Upper lobe of left lung (tissue), 6 donors: Measurements from ENCODE around the gene MSI2. TPM values are rescaled to one million over a fixed set of nuclear protein-coding genes. Genes with fewer than 3 reads are reported as not detected.

Source experiments
- ATAC-seq, 2 donors: fragments of 200-7000 bp; cut with Tn5 transposase; one replicate each; pipeline ENCODE4 v1.9.1; 2022; ENCODE audit warnings: mild to moderate bottlenecking in 2 of 2, moderate library complexity in 2 of 2; ENCODE audit not compliant: low FRiP score in 2 of 2
- DNase-seq, 2 donors: peaks; one replicate each; pipeline ENCODE4 v3.0.0-alpha.2; 2019 to 2020
- H3K27ac ChIP-seq, 4 donors: fragments of 200-600 bp; sonication (generic); one replicate each; pipeline ENCODE4 v1.5.1; 2016 to 2019
- H3K27me3 ChIP-seq, 4 donors: fragments of 200-600 bp; sonication (generic); one replicate each; pipeline ENCODE4 v1.5.1; 2017 to 2019
- H3K36me3 ChIP-seq, 4 donors: fragments of 200-600 bp; sonication (generic); one replicate each; pipeline ENCODE4 v1.5.1; 2016 to 2019
- H3K4me1 ChIP-seq, 4 donors: fragments of 200-600 bp; sonication (generic); one replicate each; pipeline ENCODE4 v1.5.1; 2018 to 2019
- H3K4me3 ChIP-seq, 4 donors: fragments of 200-600 bp; sonication (generic); one replicate each; pipeline ENCODE4 v1.5.1; 2017 to 2019; ENCODE audit warnings: mild to moderate bottlenecking in 2 of 4, moderate library complexity in 1 of 4
- H3K9me3 ChIP-seq, 4 donors: fragments of 200-600 bp; sonication (generic); one replicate each; pipeline ENCODE4 v1.5.1; 2018 to 2019
- CTCF ChIP-seq, 6 experiments: fragments of 450-650 bp in 4 of 6; fragments of 200-600 bp in 2 of 6; sonication (generic) in 2 of 6; IDR thresholded peaks; one replicate each; pipeline ENCODE4 v1.5.1; 2016 to 2019; ENCODE audit warnings: antibody characterized with exemption in 6 of 6
- EP300 ChIP-seq, 4 donors: sonication (generic); formaldehyde crosslinking; IDR thresholded peaks; one replicate each; pipeline ENCODE4 v1.5.1; 2017; ENCODE audit warnings: antibody characterized with exemption in 4 of 4, control low read depth in 2 of 4
- POLR2A ChIP-seq, 4 donors: fragments of 450-650 bp; IDR thresholded peaks; one replicate each; pipeline ENCODE4 v1.5.1; 2016 to 2017; ENCODE audit warnings: antibody characterized with exemption in 4 of 4, mild to moderate bottlenecking in 2 of 4
- POLR2AphosphoS5 ChIP-seq, 2 donors: sonication (generic); formaldehyde crosslinking; IDR thresholded peaks; one replicate each; pipeline ENCODE4 v1.5.1; 2017; ENCODE audit warnings: antibody characterized with exemption in 2 of 2
- whole genome bisulfite sequencing, 2 donors: methylation state at CpG; one replicate each; pipeline ENCODE4 v1.1.5; 2017 to 2018; 5-methylcytosine and 5-hydroxymethylcytosine counted together
- total RNA-seq, 6 donors: library from RNA; depleted of rRNA in 4 of 6; stranded (reverse); fragments of >200 nt in 4 of 6; gene quantifications; one replicate each; pipeline versions ENCODE4 v1.1.0 to v1.2.1, GENCODE V29; 2016 to 2021
- donor health status: DM: no; HTN: no; CAD: no; lungs with moderate emphysema.
- donor health status: DM: no; HTN: yes; CAD: no; lungs with severe emphysema.

The MSI2 gene
- total RNA-seq, 6 donors from 2014 or later, result 20.1 to 44.0 (median 32.2) TPM

- H3K4me3 ChIP-seq, result no peak overlapping the region
- H3K9me3 ChIP-seq, result peaks cover 0 to 4% (median 0%) of the 10 kb centered on the region in 4 donors
- WGBS, 2 donors, result 79 to 85% methylated on average over 7 of the region's 7 CpGs
- DNase-seq (peak; percentile 22 to 28), ATAC-seq (no peak)
- H3K4me1 ChIP-seq, result peaks cover 0 to 9% (median 5%) of the 10 kb centered on the region in 4 donors
- H3K36me3 ChIP-seq, result no peaks in the 10 kb centered on the region
- TF ChIP-seq POLR2A (IDR thresholded peaks at IDR 0.05), result no peak
- no peak for TF ChIP-seq CTCF (IDR thresholded peaks at IDR 0.05)
- TF ChIP-seq EP300 (IDR thresholded peaks at IDR 0.05), result no peak
- TF ChIP-seq POLR2AphosphoS5 (IDR thresholded peaks at IDR 0.05), result no peak
- no peak overlapping the region for H3K27ac ChIP-seq
- no peaks in the 10 kb centered on the region for H3K27me3 ChIP-seq
These were observed 120.8 kb downstream of the MSI2 start for GRCh38 chr17:57377094-57377493.

- Histone ChIP-seq H3K4me3 (no peak overlapping the region), H3K27me3 (no peaks in the 10 kb centered on the region), H3K9me3 (no peaks in the 10 kb centered on the region), H3K4me1 (peaks cover 0 to 6% (median 4%) of the 10 kb centered on the region in 4 donors), H3K36me3 (no peaks in the 10 kb centered on the region), H3K27ac (peak overlapping the region in 2 of 4 donors; percentile 33 to 57)
- ATAC-seq (no peak), DNase-seq (peak in 1 of 2 donors; percentile 18)
- no peak for TF ChIP-seq POLR2A (IDR thresholded peaks at IDR 0.05)
- no peak for TF ChIP-seq POLR2AphosphoS5 (IDR thresholded peaks at IDR 0.05)
- TF ChIP-seq EP300 (IDR thresholded peaks at IDR 0.05), result no peak
- TF ChIP-seq CTCF (IDR thresholded peaks at IDR 0.05), result no peak
- 25 to 38% methylated on average over 13 of the region's 13 CpGs for WGBS, 2 donors
These were observed 123.0 kb downstream of the MSI2 start for GRCh38 chr17:57379237-57379894.

GRCh38 chr17:57379895-57380434 lies 123.6 kb downstream of the MSI2 start:
- H3K4me3 ChIP-seq, result no peak overlapping the region
- H3K9me3 ChIP-seq, result no peaks in the 10 kb centered on the region
- peaks cover 0 to 6% (median 4%) of the 10 kb centered on the region in 4 donors for H3K4me1 ChIP-seq
- DNase-seq, result peak in 1 of 2 donors; percentile 19
- TF ChIP-seq POLR2AphosphoS5 (IDR thresholded peaks at IDR 0.05), result no peak
- no peak for TF ChIP-seq CTCF (IDR thresholded peaks at IDR 0.05)
- TF ChIP-seq EP300 (IDR thresholded peaks at IDR 0.05), result no peak
- TF ChIP-seq POLR2A (IDR thresholded peaks at IDR 0.05), result no peak
- 85 to 91% methylated on average over 9 to 12 of the region's 12 CpGs for WGBS, 2 donors
- H3K27ac ChIP-seq, result peak overlapping the region in 2 of 4 donors; percentile 33 to 57
- no peaks in the 10 kb centered on the region for H3K36me3 ChIP-seq
- no peaks in the 10 kb centered on the region for H3K27me3 ChIP-seq
- no peak for ATAC-seq

GRCh38 chr17:57381498-57381897 lies 125.2 kb downstream of the MSI2 start:
- H3K4me3 ChIP-seq, result no peak overlapping the region
- H3K36me3 ChIP-seq, result no peaks in the 10 kb centered on the region
- H3K4me1 ChIP-seq, result peaks cover 0 to 6% (median 4%) of the 10 kb centered on the region in 4 donors
- H3K27me3 ChIP-seq, result no peaks in the 10 kb centered on the region
- H3K27ac ChIP-seq, result no peak overlapping the region
- 93 to 98% methylated on average over 4 of the region's 4 CpGs for WGBS, 2 donors
- TF ChIP-seq POLR2AphosphoS5 (IDR thresholded peaks at IDR 0.05) (no peak), POLR2A (IDR thresholded peaks at IDR 0.05) (no peak), CTCF (IDR thresholded peaks at IDR 0.05) (no peak), EP300 (IDR thresholded peaks at IDR 0.05) (no peak)
- H3K9me3 ChIP-seq, result no peaks in the 10 kb centered on the region
- no peak for ATAC-seq
- DNase-seq, result no peak
